Measurements from ENCODE around the gene ARHGEF7.
"Not testable (repeated sequence)": the region's sequence is repeated elsewhere in the genome, so short reads cannot be mapped to it uniquely, and the experiment has no call there.

Gene ARHGEF7

GRCh38 chr13:111068009-111068350 is 47.1 kb upstream of the ARHGEF7 start:
- H2AFZ ChIP-seq (ENCODE audit: low read length), result 0 out of 2 replicates have a peak overlapping the region, but pooled peaks have one; percentile 3
- H3K9me2 ChIP-seq (replicated peaks; ENCODE audit: low read depth, low read length), result no peaks in the 10 kb centered on the region
- H3K79me2 ChIP-seq (ENCODE audit: insufficient read depth, low read length), result no peaks in the 10 kb centered on the region
- peaks cover 5% of the 10 kb centered on the region; the same call in 1 of the 2 replicates for H3K9me3 ChIP-seq (ENCODE audit: insufficient read depth, low read depth, low read length)
- H3K27me3 ChIP-seq (ENCODE audit: insufficient read depth, low read length, poor library complexity, severe bottlenecking), result no peaks in the 10 kb centered on the region
- TF ChIP-seq EZH2phosphoT487 (IDR thresholded peaks at IDR 0.05; ENCODE audit: borderline replicate concordance) (no peak), CTCF (conservative IDR thresholded peaks at IDR 0.05; ENCODE audit: low read length) (no peak; the same call in 1 of the 2 replicates)
- H3K9ac ChIP-seq (ENCODE audit: low read depth, low read length, poor library complexity, severe bottlenecking), result no peak overlapping the region
- H4K20me1 ChIP-seq (ENCODE audit: insufficient read depth, low read length, poor library complexity, severe bottlenecking), result no peaks in the 10 kb centered on the region
- H3K4me2 ChIP-seq (ENCODE audit: low read depth, low read length, poor library complexity, severe bottlenecking), result peak overlapping the region; percentile 74
- no peak overlapping the region for H3K4me3 ChIP-seq (ENCODE audit: low read length, poor library complexity, severe bottlenecking)
- H3K36me3 ChIP-seq (ENCODE audit: insufficient read depth, low read length), result no peaks in the 10 kb centered on the region
- H3F3A ChIP-seq (ENCODE audit: low read depth), result no peaks in the 10 kb centered on the region
- H3K4me1 ChIP-seq (ENCODE audit: insufficient read depth, low read length, poor library complexity, severe bottlenecking), result no peaks in the 10 kb centered on the region

GRCh38 chr13:111071120-111071519 is 44.0 kb upstream of the ARHGEF7 start:
- H3K79me2 ChIP-seq (ENCODE audit: insufficient read depth, low read length); H3F3A ChIP-seq (ENCODE audit: low read depth); H3K4me2 ChIP-seq (ENCODE audit: low read depth, low read length, poor library complexity, severe bottlenecking); H3K4me3 ChIP-seq (ENCODE audit: low read length, poor library complexity, severe bottlenecking); H3K9ac ChIP-seq (ENCODE audit: low read depth, low read length, poor library complexity, severe bottlenecking); H3K27me3 ChIP-seq (ENCODE audit: insufficient read depth, low read length, poor library complexity, severe bottlenecking); H3K9me2 ChIP-seq (replicated peaks; ENCODE audit: low read depth, low read length); H3K4me1 ChIP-seq (ENCODE audit: insufficient read depth, low read length, poor library complexity, severe bottlenecking); H4K20me1 ChIP-seq (ENCODE audit: insufficient read depth, low read length, poor library complexity, severe bottlenecking); H2AFZ ChIP-seq (ENCODE audit: low read length); H3K36me3 ChIP-seq (ENCODE audit: insufficient read depth, low read length): not testable (repeated sequence)
- peaks cover 25% of the 10 kb centered on the region; the same call in 1 of the 2 replicates for H3K9me3 ChIP-seq (ENCODE audit: insufficient read depth, low read depth, low read length)

- H3K79me2 ChIP-seq (ENCODE audit: insufficient read depth, low read length); H3K9me2 ChIP-seq (replicated peaks; ENCODE audit: low read depth, low read length); H2AFZ ChIP-seq (ENCODE audit: low read length); H3K4me3 ChIP-seq (ENCODE audit: low read length, poor library complexity, severe bottlenecking); H3K36me3 ChIP-seq (ENCODE audit: insufficient read depth, low read length); H3F3A ChIP-seq (ENCODE audit: low read depth); H3K4me2 ChIP-seq (ENCODE audit: low read depth, low read length, poor library complexity, severe bottlenecking); H3K27me3 ChIP-seq (ENCODE audit: insufficient read depth, low read length, poor library complexity, severe bottlenecking); H3K9ac ChIP-seq (ENCODE audit: low read depth, low read length, poor library complexity, severe bottlenecking); H4K20me1 ChIP-seq (ENCODE audit: insufficient read depth, low read length, poor library complexity, severe bottlenecking); H3K4me1 ChIP-seq (ENCODE audit: insufficient read depth, low read length, poor library complexity, severe bottlenecking): not testable (repeated sequence)
- H3K9me3 ChIP-seq (ENCODE audit: insufficient read depth, low read depth, low read length), result peaks cover 25% of the 10 kb centered on the region; the same call in 1 of the 2 replicates
Measured at GRCh38 chr13:111071526-111071925, 43.6 kb upstream of the ARHGEF7 start.

GRCh38 chr13:111074826-111075225 is 40.3 kb upstream of the ARHGEF7 start:
- H3K9me2 ChIP-seq (replicated peaks; ENCODE audit: low read depth, low read length), result no peaks in the 10 kb centered on the region
- no peak for TF ChIP-seq CTCF (conservative IDR thresholded peaks at IDR 0.05; ENCODE audit: low read length)
- TF ChIP-seq EZH2phosphoT487 (IDR thresholded peaks at IDR 0.05; ENCODE audit: borderline replicate concordance), result no peak
- H3K79me2 ChIP-seq (ENCODE audit: insufficient read depth, low read length), result no peaks in the 10 kb centered on the region
- no peaks in the 10 kb centered on the region for H3F3A ChIP-seq (ENCODE audit: low read depth)
- H2AFZ ChIP-seq (ENCODE audit: low read length), result no peak overlapping the region
- no peak overlapping the region for H3K4me3 ChIP-seq (ENCODE audit: low read length, poor library complexity, severe bottlenecking)
- peaks cover 25% of the 10 kb centered on the region; the same call in 1 of the 2 replicates for H3K9me3 ChIP-seq (ENCODE audit: insufficient read depth, low read depth, low read length)
- no peaks in the 10 kb centered on the region for H3K4me1 ChIP-seq (ENCODE audit: insufficient read depth, low read length, poor library complexity, severe bottlenecking)
- no peak overlapping the region for H3K4me2 ChIP-seq (ENCODE audit: low read depth, low read length, poor library complexity, severe bottlenecking)
- H4K20me1 ChIP-seq (ENCODE audit: insufficient read depth, low read length, poor library complexity, severe bottlenecking), result no peaks in the 10 kb centered on the region
- H3K27me3 ChIP-seq (ENCODE audit: insufficient read depth, low read length, poor library complexity, severe bottlenecking), result no peaks in the 10 kb centered on the region
- H3K9ac ChIP-seq (ENCODE audit: low read depth, low read length, poor library complexity, severe bottlenecking), result no peak overlapping the region
- H3K36me3 ChIP-seq (ENCODE audit: insufficient read depth, low read length), result no peaks in the 10 kb centered on the region
